SH-SY5Y (cell line): ENCODE measurements around the gene CDK5RAP1.

Experiments
- GATA2 ChIP-seq: IDR thresholded peaks from 2 replicates; pipeline ENCODE4 v1.6.1; 2011; ENCODE audit warnings: mild to moderate bottlenecking, low read depth, low read length
- GATA3 ChIP-seq: IDR thresholded peaks from 2 replicates; pipeline ENCODE4 v1.6.1; 2011; ENCODE audit warnings: low read depth, mild to moderate bottlenecking, low read length, moderate library complexity

GRCh38 chr20:33377366-33377765, 24.0 kb downstream of the CDK5RAP1 start:
- no peak for TF ChIP-seq GATA3
- TF ChIP-seq GATA2 = no peak
